Mesenchymal stem cell (in vitro differentiated cells and primary cell): ENCODE results near the gene TMEM8B.
A peak's percentile ranks its signal among the peaks of the same experiment; 100 is the strongest.

ENCODE experiments used
- DNase-seq: peaks from one replicate; pipeline ENCODE4 v3.0.0-alpha.2; 2013
- H2AFZ ChIP-seq: one replicate; pipeline ENCODE4 v1.6.1; 2013; ENCODE audit warnings: low read depth, mild to moderate bottlenecking, control low read depth, inconsistent platforms, low read length, moderate library complexity
- H2AK5ac ChIP-seq: 2 replicates; pipeline ENCODE4 v1.6.1; 2013; ENCODE audit warnings: low read length, moderate library complexity, mild to moderate bottlenecking, inconsistent platforms; ENCODE audit not compliant: severe bottlenecking
- H2BK120ac ChIP-seq: one replicate; pipeline ENCODE4 v1.6.1; 2013; ENCODE audit warnings: low read depth, mild to moderate bottlenecking, inconsistent platforms, low read length, moderate library complexity
- H2BK12ac ChIP-seq, 2 experiments: one replicate each; pipeline ENCODE4 v1.6.1; 2013; ENCODE audit warnings: inconsistent platforms in 2 of 2, low read length in 2 of 2, mild to moderate bottlenecking in 2 of 2, moderate library complexity in 2 of 2, control low read depth in 1 of 2
- H2BK15ac ChIP-seq: one replicate; pipeline ENCODE4 v1.6.1; 2013; ENCODE audit warnings: mild to moderate bottlenecking, low read depth, inconsistent platforms; ENCODE audit not compliant: poor library complexity, severe bottlenecking
- H2BK5ac ChIP-seq: 2 replicates; pipeline ENCODE4 v1.6.1; 2013; ENCODE audit warnings: low read depth, mild to moderate bottlenecking, low read length, control low read depth, inconsistent platforms; ENCODE audit not compliant: poor library complexity, severe bottlenecking
- H3K14ac ChIP-seq, 2 experiments: one replicate each; pipeline ENCODE4 v1.6.1; 2013; ENCODE audit warnings: inconsistent platforms in 2 of 2, low read length in 2 of 2, control low read depth in 1 of 2, mild to moderate bottlenecking in 1 of 2, moderate library complexity in 1 of 2
- H3K18ac ChIP-seq, 2 experiments: one replicate each; pipeline ENCODE4 v1.6.1; 2013; ENCODE audit warnings: inconsistent platforms in 2 of 2, low read length in 2 of 2, control low read depth in 1 of 2, low read depth in 1 of 2, mild to moderate bottlenecking in 1 of 2
- H3K23ac ChIP-seq, 2 experiments: one replicate each; pipeline ENCODE4 v1.6.1; 2013; ENCODE audit warnings: inconsistent platforms in 2 of 2, low read length in 2 of 2, mild to moderate bottlenecking in 2 of 2, moderate library complexity in 2 of 2, control low read depth in 1 of 2
- H3K27ac ChIP-seq: 2 replicates; pipeline ENCODE4 v1.5.1; 2013; ENCODE audit warnings: mild to moderate bottlenecking, moderate library complexity, low read length, control low read depth, inconsistent platforms; ENCODE audit not compliant: poor library complexity, severe bottlenecking
- H3K27me3 ChIP-seq, 2 experiments: 2 replicates each; pipeline versions ENCODE4 v1.6.1 to v1.7.0; 2013; ENCODE audit warnings: low read length in 2 of 2, mild to moderate bottlenecking in 2 of 2, moderate library complexity in 2 of 2, control low read depth in 1 of 2, inconsistent platforms in 1 of 2; ENCODE audit not compliant: control insufficient read depth in 1 of 2, insufficient read depth in 1 of 2
- H3K36me3 ChIP-seq, 2 experiments: 2 replicates each; pipeline versions ENCODE4 v1.6.1 to v1.7.0; 2013; ENCODE audit warnings: low read length in 2 of 2, control low read depth in 1 of 2, inconsistent platforms in 1 of 2, low read depth in 1 of 2, mild to moderate bottlenecking in 1 of 2; ENCODE audit not compliant: insufficient read depth in 2 of 2, control insufficient read depth in 1 of 2
- H3K4ac ChIP-seq, 2 experiments: one replicate each; pipeline ENCODE4 v1.6.1; 2013; ENCODE audit warnings: inconsistent platforms in 2 of 2, low read length in 2 of 2, mild to moderate bottlenecking in 2 of 2, moderate library complexity in 2 of 2, control low read depth in 1 of 2, low read depth in 1 of 2
- H3K4me1 ChIP-seq: 2 replicates; pipeline ENCODE4 v1.6.1; 2013; ENCODE audit warnings: low read depth, low read length, control low read depth; ENCODE audit not compliant: control insufficient read depth, insufficient read depth
- H3K4me2 ChIP-seq: 2 replicates; pipeline ENCODE4 v1.6.1; 2013; ENCODE audit warnings: low read length, mild to moderate bottlenecking, inconsistent platforms; ENCODE audit not compliant: poor library complexity, severe bottlenecking
- H3K4me3 ChIP-seq, 2 experiments: 2 replicates each; pipeline versions ENCODE4 v1.5.1 to v1.7.0; 2013; ENCODE audit warnings: low read length in 2 of 2, mild to moderate bottlenecking in 2 of 2, control low read depth in 1 of 2, low read depth in 1 of 2; ENCODE audit not compliant: insufficient read depth in 1 of 2
- H3K79me1 ChIP-seq: replicated peaks from 2 replicates; pipeline ENCODE4 v1.6.1; 2013; ENCODE audit warnings: mild to moderate bottlenecking, control low read depth, low read length, inconsistent platforms; ENCODE audit not compliant: poor library complexity, severe bottlenecking
- H3K9ac ChIP-seq: 2 replicates; pipeline ENCODE4 v1.7.0; 2013; ENCODE audit warnings: mild to moderate bottlenecking, low read length, moderate library complexity
- H3K9me3 ChIP-seq: 2 replicates; pipeline ENCODE4 v1.7.0; 2013; ENCODE audit warnings: mild to moderate bottlenecking, low read length; ENCODE audit not compliant: control insufficient read depth
- H4K8ac ChIP-seq: one replicate; pipeline ENCODE4 v1.6.1; 2013; ENCODE audit warnings: inconsistent platforms, mild to moderate bottlenecking, low read length, moderate library complexity
- H4K91ac ChIP-seq: one replicate; pipeline ENCODE4 v1.6.1; 2013; ENCODE audit warnings: mild to moderate bottlenecking, low read length, inconsistent platforms
- WGBS: methylation state at CpG from one replicate; pipeline ENCODE4 v1.1.7; 2013; ENCODE audit warnings: mixed read lengths; 5-methylcytosine and 5-hydroxymethylcytosine counted together

TMEM8B gene

GRCh38 chr9:35835216-35835632 lies 6.2 kb downstream of the TMEM8B start:
- Histone ChIP-seq H3K18ac (no peak overlapping the region), H2BK12ac (no peak overlapping the region), H2AFZ (no peak overlapping the region), H3K4me3 (no peak overlapping the region), H3K27ac (no peak overlapping the region), H3K4me1 (peaks cover 11% of the 10 kb centered on the region), H3K9me3 (no peaks in the 10 kb centered on the region), H4K91ac (no peak overlapping the region), H3K27me3 (no peaks in the 10 kb centered on the region), H3K79me1 (peaks cover 6% of the 10 kb centered on the region), H2BK15ac (no peak overlapping the region), H3K14ac (no peak overlapping the region), H2AK5ac (no peak overlapping the region), H2BK120ac (no peak overlapping the region), H4K8ac (no peak overlapping the region), H2BK5ac (no peak overlapping the region), H3K23ac (no peak overlapping the region), H3K4ac (no peak overlapping the region), H3K4me2 (no peak overlapping the region), H3K9ac (no peak overlapping the region), H3K36me3 (peaks cover 3 to 10% of the 10 kb centered on the region in 2 experiments)
- WGBS = 71% methylated on average over 3 of the region's 3 CpGs
- no peak for DNase-seq

GRCh38 chr9:35835766-35836165 lies 6.7 kb downstream of the TMEM8B start:
- H3K4me1 ChIP-seq = peaks cover 11% of the 10 kb centered on the region
- H3K9me3 ChIP-seq = no peaks in the 10 kb centered on the region
- no peak overlapping the region for H2BK120ac ChIP-seq
- peaks cover 3% of the 10 kb centered on the region for H3K79me1 ChIP-seq
- no peak overlapping the region for H3K4me3 ChIP-seq
- H3K27me3 ChIP-seq = no peaks in the 10 kb centered on the region
- no peak overlapping the region for H4K91ac ChIP-seq
- WGBS = 59% methylated on average over 2 of the region's 2 CpGs
- no peak overlapping the region for H2BK5ac ChIP-seq
- no peak overlapping the region for H2BK15ac ChIP-seq
- no peak overlapping the region for H3K4ac ChIP-seq
- DNase-seq = no peak
- no peak overlapping the region for H2AK5ac ChIP-seq
- H3K4me2 ChIP-seq = no peak overlapping the region
- no peak overlapping the region for H3K14ac ChIP-seq
- no peak overlapping the region for H4K8ac ChIP-seq
- no peak overlapping the region for H3K18ac ChIP-seq
- peaks cover 3 to 10% of the 10 kb centered on the region in 2 experiments for H3K36me3 ChIP-seq
- no peak overlapping the region for H3K23ac ChIP-seq
- no peak overlapping the region for H3K9ac ChIP-seq
- no peak overlapping the region for H2AFZ ChIP-seq
- no peak overlapping the region for H3K27ac ChIP-seq
- H2BK12ac ChIP-seq = no peak overlapping the region

DNA sequence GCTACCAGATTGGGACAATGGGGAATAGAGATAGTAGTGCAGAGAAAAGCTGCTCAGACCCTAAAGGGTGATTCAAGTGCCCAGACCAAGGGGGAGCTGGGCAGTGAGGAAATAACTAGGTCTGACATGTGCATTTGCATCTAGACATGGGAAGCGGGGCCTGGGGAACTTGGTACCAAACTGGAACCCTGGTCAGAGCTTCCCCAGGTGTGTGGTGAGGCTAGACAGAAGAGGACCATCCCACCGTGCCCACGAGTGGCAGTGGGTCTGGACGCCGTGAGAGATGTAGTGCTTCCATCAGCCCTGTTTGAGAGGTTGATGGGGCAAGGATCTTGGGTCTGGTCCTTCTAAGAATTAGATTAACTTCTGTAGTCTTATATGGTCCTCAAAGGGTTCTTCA lies 7.6 kb downstream of the TMEM8B start:
- H3K79me1 ChIP-seq = peaks cover 4% of the 10 kb centered on the region
- H2BK12ac ChIP-seq = no peak overlapping the region
- no peaks in the 10 kb centered on the region for H3K27me3 ChIP-seq
- no peak overlapping the region for H3K14ac ChIP-seq
- H2BK15ac ChIP-seq = no peak overlapping the region
- WGBS = 87% methylated on average over 5 of the region's 5 CpGs
- H2AK5ac ChIP-seq = no peak overlapping the region
- no peak for DNase-seq
- peak overlapping the region; percentile 18 for H4K91ac ChIP-seq
- H3K4me3 ChIP-seq = no peak overlapping the region
- no peak overlapping the region for H2BK5ac ChIP-seq
- no peak overlapping the region for H3K9ac ChIP-seq
- no peak overlapping the region for H3K4ac ChIP-seq
- no peak overlapping the region for H3K4me2 ChIP-seq
- H2AFZ ChIP-seq = no peak overlapping the region
- H2BK120ac ChIP-seq = no peak overlapping the region
- peaks cover 9 to 10% of the 10 kb centered on the region in 2 experiments for H3K36me3 ChIP-seq
- H3K18ac ChIP-seq = no peak overlapping the region
- no peak overlapping the region for H3K23ac ChIP-seq
- H4K8ac ChIP-seq = no peak overlapping the region
- H3K27ac ChIP-seq = no peak overlapping the region
- H3K4me1 ChIP-seq = peaks cover 11% of the 10 kb centered on the region
- no peaks in the 10 kb centered on the region for H3K9me3 ChIP-seq

GRCh38 chr9:35839926-35840325 lies 10.9 kb downstream of the TMEM8B start:
- H3K27ac ChIP-seq = no peak overlapping the region
- no peak overlapping the region for H2BK120ac ChIP-seq
- H3K79me1 ChIP-seq = peaks cover 2% of the 10 kb centered on the region
- no peak overlapping the region for H2BK12ac ChIP-seq
- H3K4me1 ChIP-seq = no peaks in the 10 kb centered on the region
- H4K8ac ChIP-seq = no peak overlapping the region
- H2BK5ac ChIP-seq = no peak overlapping the region
- H3K4me3 ChIP-seq = no peak overlapping the region
- WGBS = 85% methylated on average over 5 of the region's 5 CpGs
- H3K4me2 ChIP-seq = no peak overlapping the region
- H3K18ac ChIP-seq = no peak overlapping the region
- no peak overlapping the region for H4K91ac ChIP-seq
- H2BK15ac ChIP-seq = no peak overlapping the region
- H3K36me3 ChIP-seq = peaks cover 11 to 15% of the 10 kb centered on the region in 2 experiments
- no peak overlapping the region for H3K9ac ChIP-seq
- no peak overlapping the region for H3K4ac ChIP-seq
- H2AK5ac ChIP-seq = no peak overlapping the region
- H3K9me3 ChIP-seq = no peaks in the 10 kb centered on the region
- no peak overlapping the region for H2AFZ ChIP-seq
- H3K27me3 ChIP-seq = no peaks in the 10 kb centered on the region
- H3K23ac ChIP-seq = no peak overlapping the region
- no peak overlapping the region for H3K14ac ChIP-seq
- DNase-seq = no peak
